Activated CD4-positive, alpha-beta T cell treated with anti-CD3 and anti-CD28 coated beads, Interleukin-2, amount 50 U/mL, for 4 hours (primary cell): Measurements from ENCODE around the gene ZCCHC4.
"Not testable (repeated sequence)": the region's sequence is repeated elsewhere in the genome, so short reads cannot be mapped to it uniquely, and the experiment has no call there.

ENCODE experiments used
- DNase-seq, 2 experiments: peaks; one replicate each; pipeline ENCODE4 v3.0.0-alpha.2; 2020

ZCCHC4 gene

DNA sequence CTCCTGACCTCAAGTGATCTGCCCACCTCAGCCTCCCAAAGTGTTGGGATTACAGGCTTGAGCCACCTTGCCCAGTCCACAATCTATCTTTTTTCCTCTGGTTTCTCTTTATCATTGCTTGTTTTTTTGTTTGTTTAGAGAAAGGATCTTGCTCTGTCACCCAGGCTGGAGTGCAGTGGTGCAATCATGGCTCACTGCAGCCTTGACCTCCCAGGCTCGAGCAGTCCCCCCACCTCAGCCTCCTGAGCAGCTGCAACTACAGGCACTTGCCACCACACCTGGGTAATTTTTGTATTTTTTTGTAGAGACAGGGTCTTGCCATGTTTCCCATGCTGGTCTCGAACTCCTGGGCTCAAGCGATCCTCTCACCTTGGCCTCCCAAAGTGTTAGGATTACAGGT is 15.9 kb downstream of the ZCCHC4 start:
- DNase-seq = not testable (repeated sequence)

GRCh38 chr4:25330335-25330734 is 17.8 kb downstream of the ZCCHC4 start:
- DNase-seq = no peak

DNA sequence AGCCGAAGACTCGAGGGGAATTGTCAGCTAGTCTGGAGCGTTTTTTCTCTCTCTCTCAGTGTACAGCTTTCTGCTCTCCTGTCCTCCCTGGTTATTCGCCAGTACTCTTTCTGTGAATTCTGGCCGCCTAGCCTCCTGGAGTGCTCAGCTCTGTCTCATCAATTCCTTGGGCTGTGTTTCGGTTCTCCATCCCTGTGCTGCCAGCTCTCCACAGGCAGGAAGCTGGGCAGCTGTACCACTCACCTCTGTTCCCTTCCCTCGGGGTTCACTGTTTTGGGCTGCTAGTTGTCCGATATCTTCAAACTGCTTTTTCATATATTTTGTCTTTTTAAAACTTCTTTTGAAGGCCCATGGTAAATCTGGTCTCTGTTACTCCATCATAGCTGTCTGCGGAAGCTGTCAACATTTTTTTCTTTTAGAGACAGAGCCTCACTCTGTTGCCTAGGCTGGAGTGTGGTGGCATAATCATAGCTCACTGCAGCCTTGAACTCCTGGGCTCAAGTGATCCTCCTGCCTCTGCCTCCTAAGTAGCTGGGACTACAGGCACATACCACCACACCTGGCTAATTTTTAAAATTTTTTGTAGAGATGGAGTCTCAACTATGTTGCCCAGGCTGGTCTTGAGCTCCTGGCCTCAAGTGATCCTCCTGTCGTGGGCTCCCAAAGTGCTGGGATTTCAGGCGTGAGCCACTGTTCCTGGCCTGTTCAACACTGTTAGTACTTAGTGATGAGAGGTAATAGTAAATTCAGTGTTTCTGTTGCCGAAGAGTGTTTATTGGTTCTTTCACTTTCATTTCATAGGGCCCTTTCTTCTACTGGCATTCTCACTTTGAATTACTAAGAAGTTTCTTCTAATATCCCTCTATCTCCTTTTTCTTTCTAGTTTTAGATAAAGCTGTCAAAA is 18.6 kb downstream of the ZCCHC4 start:
- DNase-seq = no peak

- no peak for DNase-seq
Measured at GRCh38 chr4:25343671-25344070, 31.1 kb downstream of the ZCCHC4 start.

GRCh38 chr4:25345744-25346143 is 33.2 kb downstream of the ZCCHC4 start:
- no peak for DNase-seq

GRCh38 chr4:25346913-25347312 is 34.3 kb downstream of the ZCCHC4 start:
- no peak for DNase-seq

GRCh38 chr4:25347473-25347872 is 34.9 kb downstream of the ZCCHC4 start:
- no peak for DNase-seq

GRCh38 chr4:25347971-25348370 is 35.4 kb downstream of the ZCCHC4 start:
- DNase-seq = no peak

GRCh38 chr4:25350561-25350960 is 38.0 kb downstream of the ZCCHC4 start:
- no peak for DNase-seq

DNA sequence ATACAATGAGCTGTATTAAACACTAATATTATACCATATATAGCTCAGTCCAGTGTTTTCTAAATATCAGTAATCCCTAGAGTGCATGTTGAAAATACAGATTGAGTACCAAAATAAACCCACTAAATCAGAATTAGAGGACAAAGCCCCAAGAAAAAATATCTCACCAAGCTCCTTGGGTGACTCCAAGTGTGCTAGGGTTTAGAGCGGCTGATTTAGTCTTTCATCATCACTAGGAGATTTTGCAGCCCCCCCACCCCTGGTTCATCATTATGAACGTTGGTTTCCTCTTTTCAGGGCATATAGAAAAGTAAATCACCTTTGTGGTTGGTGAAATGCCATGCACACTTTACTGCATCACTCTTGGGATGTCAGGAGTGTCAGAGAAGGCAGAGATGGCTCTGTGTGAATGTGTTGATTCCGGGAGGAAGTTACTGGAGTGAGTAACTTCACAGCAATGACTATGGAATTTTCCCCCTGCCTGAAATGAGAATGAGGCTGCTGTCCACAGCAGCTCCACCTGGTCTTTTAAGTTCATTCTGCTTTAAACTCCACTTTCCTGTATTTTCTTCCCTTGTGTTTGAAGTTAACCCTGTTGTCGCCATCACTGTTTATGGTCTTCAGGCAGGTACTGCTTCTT is 39.3 kb downstream of the ZCCHC4 start:
- DNase-seq = no peak

DNA sequence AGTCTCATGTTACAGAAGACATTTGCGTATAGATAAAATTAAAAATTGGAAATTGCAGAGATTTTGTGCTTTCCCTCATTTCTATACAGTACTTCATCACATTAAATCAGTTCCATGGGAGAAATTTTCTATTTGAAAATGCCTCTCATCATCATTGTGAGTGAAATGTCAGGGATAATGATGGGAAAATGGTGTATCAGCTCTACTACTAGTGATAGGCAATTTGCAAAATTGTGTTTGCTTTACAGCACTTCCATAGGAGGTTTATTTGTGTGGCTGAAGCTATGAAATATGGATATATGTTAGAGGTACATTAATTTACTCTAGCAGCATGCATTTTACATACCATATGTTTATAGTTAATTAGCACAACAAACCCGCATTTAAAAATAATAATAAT is 43.5 kb downstream of the ZCCHC4 start:
- DNase-seq = no peak

DNA sequence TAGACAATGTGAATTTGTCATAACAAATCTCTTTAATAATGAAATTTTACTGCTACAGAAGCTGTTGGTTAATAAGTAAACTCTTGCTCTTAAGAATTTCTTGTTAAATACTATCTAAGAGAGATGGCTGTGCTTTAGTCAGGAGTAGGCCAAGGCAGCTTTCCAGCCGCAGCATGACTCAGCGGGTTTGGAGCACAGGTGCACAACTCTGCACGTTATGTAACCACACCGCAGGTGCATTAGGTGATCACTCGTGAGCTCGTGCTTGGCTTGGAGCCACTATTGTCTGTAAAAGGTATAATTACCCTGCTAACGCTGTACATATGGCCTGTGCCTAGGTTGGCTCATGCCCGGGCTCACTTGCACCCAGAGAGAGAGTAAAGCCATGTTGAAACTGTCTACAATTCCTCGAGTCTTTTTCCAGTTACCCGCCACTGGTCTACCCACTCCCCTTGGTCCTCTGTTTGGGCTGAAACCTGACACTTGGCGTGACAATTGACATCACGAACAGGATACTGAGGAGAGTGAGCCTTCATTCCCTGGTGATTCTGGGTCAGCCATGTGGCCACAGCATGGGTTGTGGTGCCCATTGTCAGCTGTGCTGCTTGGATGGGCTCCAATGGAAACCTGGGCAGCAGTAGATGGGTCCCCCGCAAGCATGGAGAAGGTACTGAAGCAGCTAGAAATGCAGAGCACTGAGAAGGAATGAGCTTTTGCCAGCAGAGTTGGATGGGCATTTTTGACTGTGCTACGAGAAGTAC is 46.1 kb downstream of the ZCCHC4 start:
- no peak for DNase-seq

GRCh38 chr4:25361253-25361652 is 48.7 kb downstream of the ZCCHC4 start:
- no peak for DNase-seq

DNA sequence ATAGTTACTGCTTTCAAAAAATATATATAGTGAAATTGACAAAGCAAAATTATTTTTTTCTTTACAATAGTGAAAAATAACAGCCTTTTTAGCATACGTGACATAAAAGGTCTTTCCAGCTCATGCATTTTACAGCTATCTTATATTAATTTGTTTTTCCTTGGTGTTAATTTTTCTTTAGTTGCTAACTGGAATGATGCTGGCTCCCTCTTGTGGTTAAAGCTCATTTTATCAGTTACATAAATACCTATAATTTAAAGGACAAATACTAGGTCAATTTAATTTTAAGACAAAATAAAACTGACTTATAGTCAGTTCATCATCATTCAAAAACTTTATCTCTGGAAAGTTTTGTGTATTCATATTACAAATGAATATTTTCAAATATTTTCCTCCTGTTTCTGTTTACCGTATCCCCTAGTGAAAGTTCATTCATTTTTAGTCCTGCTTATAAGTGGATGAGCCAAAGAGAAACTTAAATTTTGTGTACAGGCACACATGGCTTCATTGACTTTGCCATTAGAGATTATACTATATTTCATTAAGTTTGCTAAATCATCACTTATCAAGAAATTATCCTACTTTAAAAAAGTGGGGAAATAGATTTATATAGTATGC is 54.5 kb downstream of the ZCCHC4 start:
- no peak for DNase-seq

GRCh38 chr4:25367877-25368276 is 55.3 kb downstream of the ZCCHC4 start:
- DNase-seq = no peak

DNA sequence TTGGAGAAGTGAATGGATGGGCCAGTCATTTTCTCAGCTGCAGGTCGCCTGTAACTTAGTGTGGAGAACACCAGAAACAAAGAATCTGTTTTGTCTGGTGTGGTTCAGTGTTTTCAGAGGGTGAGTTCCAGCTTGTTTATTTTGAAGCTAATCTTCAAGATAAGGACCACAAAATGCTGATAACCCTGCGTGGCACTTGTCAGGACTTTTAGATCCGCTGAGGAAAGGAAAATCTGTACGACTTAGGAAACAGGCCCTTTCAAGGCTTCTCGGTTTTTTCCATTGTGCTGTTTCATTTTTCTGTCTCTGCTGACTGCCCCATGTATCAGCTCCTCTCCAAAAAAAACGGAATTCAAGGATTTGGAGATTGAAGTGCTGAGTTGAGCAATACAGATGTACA is 55.7 kb downstream of the ZCCHC4 start:
- DNase-seq = no peak

- no peak for DNase-seq
Measured at GRCh38 chr4:25370242-25370641, 57.7 kb downstream of the ZCCHC4 start.

DNA sequence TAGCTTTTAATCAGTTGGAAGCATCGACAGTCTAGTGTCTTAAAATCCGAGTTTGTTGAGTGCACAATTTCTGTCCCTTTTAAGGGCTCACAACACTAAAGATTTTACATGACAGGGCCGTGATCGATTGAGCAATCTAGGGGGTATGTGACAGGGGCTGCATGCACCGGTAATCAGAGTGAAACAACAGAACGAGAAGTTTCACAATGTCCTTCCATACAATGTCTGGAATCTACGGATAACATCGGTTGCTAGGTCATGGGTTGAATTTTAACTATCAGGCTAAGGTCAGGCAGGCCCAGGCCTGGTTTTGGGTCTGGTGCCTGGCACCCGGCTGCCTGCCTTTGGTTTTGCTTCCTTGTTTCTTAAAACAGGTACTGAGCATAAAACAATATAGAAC is 60.0 kb downstream of the ZCCHC4 start:
- not testable (repeated sequence) for DNase-seq

- DNase-seq = peak; percentile 99
Measured at GRCh38 chr4:25376754-25377571, 64.4 kb downstream of the ZCCHC4 start, which contains the start of gene ANAPC4. ANAPC4 (plus strand) TSS chr4:25377263; CDS start chr4:25377428, 165 bp downstream.

- DNase-seq = no peak
Measured at GRCh38 chr4:25377572-25378436, 65.2 kb downstream of the ZCCHC4 start.

DNA sequence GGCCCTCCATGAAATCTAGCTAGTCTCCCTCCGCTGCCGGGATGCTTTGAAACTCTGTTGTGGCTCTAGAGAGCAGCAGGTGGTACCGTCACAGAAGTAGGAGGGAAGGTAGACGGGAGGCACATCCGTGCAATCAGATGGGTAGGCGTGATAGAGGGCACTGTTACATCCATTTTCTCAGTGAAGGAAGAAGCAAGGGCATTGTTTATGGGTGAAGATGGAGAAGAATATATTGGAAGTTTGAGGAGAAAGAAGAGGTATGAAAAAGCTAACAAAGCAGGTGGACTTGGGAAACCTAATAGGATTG is 65.8 kb downstream of the ZCCHC4 start:
- no peak for DNase-seq
